ENCODE measurements around the gene CAMK1D.

GRCh38 chr10:12884851-12885250 is 535.5 kb downstream of the CAMK1D start:
- TF ChIP-seq EP300 (IDR thresholded peaks at IDR 0.05), result no peak
- TF ChIP-seq, protein P1, sequence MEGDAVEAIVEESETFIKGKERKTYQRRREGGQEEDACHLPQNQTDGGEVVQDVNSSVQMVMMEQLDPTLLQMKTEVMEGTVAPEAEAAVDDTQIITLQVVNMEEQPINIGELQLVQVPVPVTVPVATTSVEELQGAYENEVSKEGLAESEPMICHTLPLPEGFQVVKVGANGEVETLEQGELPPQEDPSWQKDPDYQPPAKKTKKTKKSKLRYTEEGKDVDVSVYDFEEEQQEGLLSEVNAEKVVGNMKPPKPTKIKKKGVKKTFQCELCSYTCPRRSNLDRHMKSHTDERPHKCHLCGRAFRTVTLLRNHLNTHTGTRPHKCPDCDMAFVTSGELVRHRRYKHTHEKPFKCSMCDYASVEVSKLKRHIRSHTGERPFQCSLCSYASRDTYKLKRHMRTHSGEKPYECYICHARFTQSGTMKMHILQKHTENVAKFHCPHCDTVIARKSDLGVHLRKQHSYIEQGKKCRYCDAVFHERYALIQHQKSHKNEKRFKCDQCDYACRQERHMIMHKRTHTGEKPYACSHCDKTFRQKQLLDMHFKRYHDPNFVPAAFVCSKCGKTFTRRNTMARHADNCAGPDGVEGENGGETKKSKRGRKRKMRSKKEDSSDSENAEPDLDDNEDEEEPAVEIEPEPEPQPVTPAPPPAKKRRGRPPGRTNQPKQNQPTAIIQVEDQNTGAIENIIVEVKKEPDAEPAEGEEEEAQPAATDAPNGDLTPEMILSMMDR (IDR thresholded peaks at IDR 0.05), result no peak
